ENCODE measurements around the gene GRIK4. TPM values are rescaled to one million over a fixed set of nuclear protein-coding genes. Genes with fewer than 3 reads are reported as not detected.
A peak's percentile ranks its signal among the peaks of the same experiment; 100 is the strongest.

Gene GRIK4
- polyA plus RNA-seq, 1 donor from 2014 or later, result not detected

- no peak overlapping the region for H3K27ac Mint-ChIP-seq
- no peaks in the 10 kb centered on the region for H3K36me3 Mint-ChIP-seq
- H3K4me1 Mint-ChIP-seq, result no peaks in the 10 kb centered on the region
- no peak overlapping the region for H3K4me3 Mint-ChIP-seq
- no peaks in the 10 kb centered on the region for H3K9me3 Mint-ChIP-seq
- peaks cover 21% of the 10 kb centered on the region for H3K27me3 Mint-ChIP-seq
These were observed 318.6 kb downstream of the GRIK4 start for GRCh38 chr11:120830085-120830620.

GRCh38 chr11:120832481-120833238, 321.1 kb downstream of the GRIK4 start:
- no peaks in the 10 kb centered on the region for H3K9me3 Mint-ChIP-seq
- peaks cover 2% of the 10 kb centered on the region for H3K36me3 Mint-ChIP-seq
- no peak overlapping the region for H3K27ac Mint-ChIP-seq
- no peak overlapping the region for H3K4me3 Mint-ChIP-seq
- peaks cover 0 to 2% (median 2%) of the 10 kb centered on the region in 3 donors for H3K4me1 Mint-ChIP-seq
- peaks cover 29% of the 10 kb centered on the region for H3K27me3 Mint-ChIP-seq

GRCh38 chr11:120834686-120835210, 323.2 kb downstream of the GRIK4 start:
- no peak overlapping the region for H3K4me3 Mint-ChIP-seq
- peaks cover 1 to 3% (median 2%) of the 10 kb centered on the region in 3 donors for H3K4me1 Mint-ChIP-seq
- H3K36me3 Mint-ChIP-seq, result peaks cover 2% of the 10 kb centered on the region
- no peak overlapping the region for H3K27ac Mint-ChIP-seq
- peaks cover 22% of the 10 kb centered on the region for H3K27me3 Mint-ChIP-seq
- no peaks in the 10 kb centered on the region for H3K9me3 Mint-ChIP-seq

DNA sequence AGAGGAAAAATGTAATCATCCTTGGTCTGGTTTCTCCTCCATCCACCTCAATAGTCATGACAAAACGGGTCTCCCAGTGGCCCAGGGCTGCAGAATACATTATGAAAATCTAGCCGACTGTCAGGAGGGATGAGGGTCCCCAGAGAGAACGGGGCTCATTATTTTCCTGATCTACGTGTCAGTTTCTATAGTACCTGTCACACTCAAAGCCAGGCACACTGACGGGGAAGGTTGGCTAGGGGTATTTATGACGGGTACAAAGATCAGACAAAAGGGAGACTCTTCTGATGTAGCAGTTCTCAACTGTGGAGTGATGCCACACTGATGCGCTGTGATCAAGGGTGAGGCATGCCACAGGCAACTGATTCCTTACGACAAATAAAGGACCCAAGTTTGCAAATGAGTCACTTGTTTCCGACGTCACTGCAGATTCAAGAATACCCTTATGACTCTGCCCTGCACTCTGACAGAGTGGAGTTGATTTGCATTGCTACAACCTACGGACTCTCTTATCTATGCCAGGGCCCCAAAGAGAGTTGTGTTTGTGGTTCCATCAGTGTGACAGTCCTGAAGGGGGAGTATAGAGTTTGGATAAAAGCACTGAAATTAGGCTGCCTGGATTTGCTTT, 324.2 kb downstream of the GRIK4 start:
- peaks cover 23% of the 10 kb centered on the region for H3K27me3 Mint-ChIP-seq
- H3K27ac Mint-ChIP-seq, result no peak overlapping the region
- peaks cover 5 to 6% (median 5%) of the 10 kb centered on the region in 3 donors for H3K4me1 Mint-ChIP-seq
- peaks cover 2% of the 10 kb centered on the region for H3K36me3 Mint-ChIP-seq
- no peaks in the 10 kb centered on the region for H3K9me3 Mint-ChIP-seq
- no peak overlapping the region for H3K4me3 Mint-ChIP-seq

GRCh38 chr11:120837696-120838095, 326.1 kb downstream of the GRIK4 start:
- Mint-ChIP-seq H3K36me3 (peaks cover 2% of the 10 kb centered on the region), H3K4me3 (no peak overlapping the region), H3K27ac (peak overlapping the region in 2 of 3 donors; percentile 14 to 72), H3K9me3 (peaks cover 0 to 2% (median 0%) of the 10 kb centered on the region in 3 donors), H3K27me3 (peaks cover 20% of the 10 kb centered on the region), H3K4me1 (peaks cover 5 to 6% (median 5%) of the 10 kb centered on the region in 3 donors)

DNA sequence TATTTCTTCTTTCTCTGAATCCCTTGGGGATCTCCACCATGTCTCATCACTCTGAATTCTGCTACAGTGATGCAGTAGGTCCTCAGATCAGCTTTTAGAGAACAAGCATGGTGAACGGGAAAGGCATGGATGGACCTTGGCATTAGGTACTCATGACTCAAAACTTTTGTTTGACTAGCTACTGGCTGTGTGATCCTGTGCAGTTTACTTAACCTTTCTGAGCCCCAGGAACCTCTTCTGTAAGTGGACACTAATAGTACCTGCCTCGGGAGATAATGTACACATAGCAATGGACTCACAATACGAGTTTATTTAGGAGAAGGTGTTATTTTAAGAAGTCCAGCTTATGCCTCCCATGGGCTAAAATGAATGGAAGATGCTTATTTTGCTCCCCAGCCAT, 327.7 kb downstream of the GRIK4 start:
- H3K4me1 Mint-ChIP-seq, result peaks cover 5 to 6% (median 5%) of the 10 kb centered on the region in 3 donors
- peaks cover 0 to 2% (median 0%) of the 10 kb centered on the region in 3 donors for H3K9me3 Mint-ChIP-seq
- H3K4me3 Mint-ChIP-seq, result no peak overlapping the region
- H3K36me3 Mint-ChIP-seq, result peaks cover 2% of the 10 kb centered on the region
- H3K27ac Mint-ChIP-seq, result no peak overlapping the region
- H3K27me3 Mint-ChIP-seq, result peaks cover 16% of the 10 kb centered on the region

DNA sequence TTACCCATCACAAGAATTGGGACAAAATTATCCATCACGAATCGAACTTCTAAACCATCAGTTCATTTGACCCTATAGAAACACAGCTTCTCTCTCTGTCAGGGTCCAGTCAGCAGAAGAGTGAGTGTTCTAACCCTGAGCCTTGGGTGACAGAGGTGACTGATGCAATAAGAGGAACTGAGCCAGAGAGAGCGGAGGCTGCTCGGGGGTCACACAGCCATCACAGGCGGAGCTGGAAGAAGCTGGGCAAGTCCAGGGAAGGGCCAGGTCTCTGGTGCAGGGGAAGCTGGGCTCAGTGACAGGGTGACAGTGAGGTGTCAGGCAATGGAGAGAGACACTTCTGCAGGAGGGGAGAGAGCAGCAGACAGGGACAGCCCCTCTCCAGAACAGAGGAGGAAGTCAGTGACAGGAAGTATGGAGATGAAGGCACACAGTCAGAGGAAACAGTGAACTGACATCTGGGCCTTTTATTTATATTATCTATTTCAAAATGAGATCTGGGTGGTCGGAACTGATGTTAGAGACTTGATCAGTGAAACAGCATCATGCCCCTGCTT, 328.4 kb downstream of the GRIK4 start:
- peaks cover 15% of the 10 kb centered on the region for H3K27me3 Mint-ChIP-seq
- peaks cover 0 to 2% (median 0%) of the 10 kb centered on the region in 3 donors for H3K9me3 Mint-ChIP-seq
- H3K4me3 Mint-ChIP-seq, result no peak overlapping the region
- peaks cover 5 to 6% (median 5%) of the 10 kb centered on the region in 3 donors for H3K4me1 Mint-ChIP-seq
- no peak overlapping the region for H3K27ac Mint-ChIP-seq
- peaks cover 2% of the 10 kb centered on the region for H3K36me3 Mint-ChIP-seq

DNA sequence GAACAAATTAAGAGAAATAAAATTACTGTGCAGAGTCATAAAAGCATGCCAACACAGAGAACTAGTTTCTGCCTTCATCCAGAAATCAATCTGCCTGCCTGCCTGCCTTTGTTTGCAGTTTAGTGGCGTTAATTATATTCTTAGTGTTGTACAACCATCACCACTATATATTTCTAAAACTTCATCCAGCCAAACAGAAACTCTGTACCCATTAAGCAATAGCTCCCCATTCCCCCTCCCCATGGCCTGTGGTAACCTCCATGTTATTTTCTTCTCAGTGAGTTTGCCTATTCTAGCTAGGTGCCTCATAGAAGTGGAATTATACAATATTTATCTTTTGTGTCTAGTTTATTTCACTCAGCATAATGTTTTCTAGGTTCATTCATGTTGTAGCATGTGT, 329.1 kb downstream of the GRIK4 start:
- Mint-ChIP-seq H3K27ac (no peak overlapping the region), H3K4me1 (peaks cover 5% of the 10 kb centered on the region in 3 donors), H3K27me3 (peaks cover 10% of the 10 kb centered on the region), H3K9me3 (peaks cover 0 to 2% (median 0%) of the 10 kb centered on the region in 3 donors), H3K4me3 (no peak overlapping the region), H3K36me3 (peaks cover 2% of the 10 kb centered on the region)

GRCh38 chr11:120841074-120841473, 329.5 kb downstream of the GRIK4 start:
- Mint-ChIP-seq H3K27ac (no peak overlapping the region), H3K27me3 (peaks cover 9% of the 10 kb centered on the region), H3K4me1 (peaks cover 4 to 5% (median 5%) of the 10 kb centered on the region in 3 donors), H3K9me3 (peaks cover 0 to 2% (median 0%) of the 10 kb centered on the region in 3 donors), H3K36me3 (peaks cover 2% of the 10 kb centered on the region), H3K4me3 (no peak overlapping the region)

DNA sequence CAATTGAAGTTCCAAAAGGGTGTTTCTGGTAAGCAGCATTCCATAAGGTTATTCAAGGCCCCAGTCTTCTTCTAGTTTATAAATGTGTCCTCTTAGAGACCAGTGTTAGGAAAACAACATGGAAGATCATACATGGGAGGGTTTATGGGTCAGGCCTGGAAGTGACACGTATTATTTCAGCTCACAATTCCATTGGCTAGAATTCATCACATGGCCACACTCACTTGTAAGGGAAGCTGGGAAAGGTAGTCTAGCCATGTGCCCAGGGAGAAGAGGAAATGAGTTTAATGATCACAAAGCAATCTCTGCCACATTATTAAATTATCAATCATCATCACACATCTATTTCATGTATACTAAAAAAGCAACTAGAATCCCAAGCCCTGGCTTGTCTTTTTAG, 330.6 kb downstream of the GRIK4 start:
- Mint-ChIP-seq H3K27me3 (peaks cover 9% of the 10 kb centered on the region), H3K9me3 (peaks cover 0 to 2% (median 0%) of the 10 kb centered on the region in 3 donors), H3K27ac (no peak overlapping the region), H3K4me1 (peaks cover 2 to 5% (median 5%) of the 10 kb centered on the region in 3 donors), H3K4me3 (no peak overlapping the region), H3K36me3 (no peaks in the 10 kb centered on the region)

- no peak overlapping the region for H3K4me3 Mint-ChIP-seq
- H3K36me3 Mint-ChIP-seq, result no peaks in the 10 kb centered on the region
- H3K9me3 Mint-ChIP-seq, result no peaks in the 10 kb centered on the region
- H3K27me3 Mint-ChIP-seq, result peaks cover 13% of the 10 kb centered on the region
- H3K4me1 Mint-ChIP-seq, result no peaks in the 10 kb centered on the region
- H3K27ac Mint-ChIP-seq, result no peak overlapping the region
These were observed 341.9 kb downstream of the GRIK4 start for GRCh38 chr11:120853435-120853834.

DNA sequence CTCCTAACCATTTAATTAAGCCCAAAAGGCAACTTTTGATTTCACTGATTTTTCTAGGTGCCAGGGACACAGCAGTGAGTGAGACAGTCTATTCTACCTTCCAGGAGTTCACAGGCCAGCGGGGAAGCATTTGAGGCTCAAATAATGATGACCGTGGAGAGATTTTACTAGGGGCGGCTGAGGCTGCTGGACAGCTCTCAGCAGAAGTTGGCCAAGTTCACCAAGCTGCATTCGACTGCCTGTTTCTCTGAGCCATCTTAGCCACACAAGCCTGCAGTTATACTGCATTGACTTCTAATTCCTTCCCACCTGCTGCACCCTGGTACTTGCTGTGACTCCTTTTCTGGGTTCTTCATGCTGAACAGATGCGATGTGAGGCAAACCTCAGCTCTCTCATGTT, 343.4 kb downstream of the GRIK4 start:
- H3K27me3 Mint-ChIP-seq, result peaks cover 11% of the 10 kb centered on the region
- H3K9me3 Mint-ChIP-seq, result no peaks in the 10 kb centered on the region
- H3K27ac Mint-ChIP-seq, result no peak overlapping the region
- no peaks in the 10 kb centered on the region for H3K36me3 Mint-ChIP-seq
- no peaks in the 10 kb centered on the region for H3K4me1 Mint-ChIP-seq
- no peak overlapping the region for H3K4me3 Mint-ChIP-seq

- Mint-ChIP-seq H3K4me1 (no peaks in the 10 kb centered on the region), H3K36me3 (no peaks in the 10 kb centered on the region), H3K27ac (no peak overlapping the region), H3K4me3 (no peak overlapping the region), H3K9me3 (peaks cover 0 to 1% (median 0%) of the 10 kb centered on the region in 3 donors), H3K27me3 (peaks cover 13% of the 10 kb centered on the region)
These were observed 346.0 kb downstream of the GRIK4 start for GRCh38 chr11:120857508-120857907.

- no peaks in the 10 kb centered on the region for H3K4me1 Mint-ChIP-seq
- H3K27ac Mint-ChIP-seq, result no peak overlapping the region
- H3K9me3 Mint-ChIP-seq, result peaks cover 0 to 1% (median 0%) of the 10 kb centered on the region in 3 donors
- H3K27me3 Mint-ChIP-seq, result peaks cover 17% of the 10 kb centered on the region
- H3K4me3 Mint-ChIP-seq, result no peak overlapping the region
- no peaks in the 10 kb centered on the region for H3K36me3 Mint-ChIP-seq
These were observed 347.2 kb downstream of the GRIK4 start for GRCh38 chr11:120858740-120859139.

Data from IgD-negative memory B cell (primary cell).